ENCODE results near the gene KCP. TPM values are rescaled to one million over a fixed set of nuclear protein-coding genes. Genes with fewer than 3 reads are reported as not detected.
A peak's percentile ranks its signal among the peaks of the same experiment; 100 is the strongest.

Gene KCP
- total and polyA plus RNA-seq, 10 of the 15 experiments (the other 5 are each of a cell fraction or from before 2014, with no cell fraction given) = 0.05 to 7.8 (median 2.5) TPM

DNA sequence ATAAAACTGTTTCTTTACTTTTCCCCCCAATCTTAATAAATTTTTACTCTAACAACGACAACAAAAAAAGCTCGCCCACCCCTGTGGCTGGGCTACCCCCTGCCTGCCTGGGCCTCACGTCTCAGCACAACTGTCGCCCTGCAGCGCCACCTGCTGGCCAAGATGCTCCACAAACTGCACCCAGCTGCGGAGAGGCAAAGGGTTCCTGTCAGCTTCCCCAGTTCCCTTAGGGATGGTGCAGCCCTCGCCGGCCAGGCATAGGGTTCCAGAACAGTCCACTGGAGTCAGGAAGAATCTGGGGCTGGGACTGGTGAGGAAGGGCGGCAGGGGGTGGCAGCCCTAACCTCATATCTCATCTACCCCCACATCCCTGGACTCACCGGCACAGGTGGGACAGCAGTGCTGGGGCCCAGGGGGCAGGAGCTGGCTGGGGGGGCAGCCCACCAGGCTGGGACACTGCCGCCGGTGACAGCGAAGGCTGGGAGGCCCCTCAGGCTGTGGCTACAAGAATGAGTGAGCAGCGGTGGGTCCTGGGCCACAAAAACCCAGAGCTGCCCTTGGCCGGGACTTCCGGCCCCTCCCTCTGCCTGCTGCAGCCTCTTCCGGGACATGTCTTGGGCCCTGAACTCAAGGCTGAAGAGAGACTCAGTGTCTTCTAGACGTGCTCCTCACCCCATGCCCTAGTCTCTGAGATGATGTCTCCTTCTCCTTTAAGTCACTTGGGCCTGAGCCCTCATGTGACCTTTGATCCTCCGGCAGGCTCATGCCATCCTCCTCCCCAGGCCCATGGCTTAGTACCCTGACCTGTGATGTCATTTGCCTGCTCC lies 26.7 kb downstream of the KCP start (continued):
- TF ChIP-seq, protein P1, sequence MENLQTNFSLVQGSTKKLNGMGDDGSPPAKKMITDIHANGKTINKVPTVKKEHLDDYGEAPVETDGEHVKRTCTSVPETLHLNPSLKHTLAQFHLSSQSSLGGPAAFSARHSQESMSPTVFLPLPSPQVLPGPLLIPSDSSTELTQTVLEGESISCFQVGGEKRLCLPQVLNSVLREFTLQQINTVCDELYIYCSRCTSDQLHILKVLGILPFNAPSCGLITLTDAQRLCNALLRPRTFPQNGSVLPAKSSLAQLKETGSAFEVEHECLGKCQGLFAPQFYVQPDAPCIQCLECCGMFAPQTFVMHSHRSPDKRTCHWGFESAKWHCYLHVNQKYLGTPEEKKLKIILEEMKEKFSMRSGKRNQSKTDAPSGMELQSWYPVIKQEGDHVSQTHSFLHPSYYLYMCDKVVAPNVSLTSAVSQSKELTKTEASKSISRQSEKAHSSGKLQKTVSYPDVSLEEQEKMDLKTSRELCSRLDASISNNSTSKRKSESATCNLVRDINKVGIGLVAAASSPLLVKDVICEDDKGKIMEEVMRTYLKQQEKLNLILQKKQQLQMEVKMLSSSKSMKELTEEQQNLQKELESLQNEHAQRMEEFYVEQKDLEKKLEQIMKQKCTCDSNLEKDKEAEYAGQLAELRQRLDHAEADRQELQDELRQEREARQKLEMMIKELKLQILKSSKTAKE (IDR thresholded peaks at IDR 0.05; ENCODE audit: low read depth, poor library complexity, severe bottlenecking) = no peak
- TF ChIP-seq RAD51 (IDR thresholded peaks at IDR 0.05) = no peak
- TF ChIP-seq, protein P2, sequence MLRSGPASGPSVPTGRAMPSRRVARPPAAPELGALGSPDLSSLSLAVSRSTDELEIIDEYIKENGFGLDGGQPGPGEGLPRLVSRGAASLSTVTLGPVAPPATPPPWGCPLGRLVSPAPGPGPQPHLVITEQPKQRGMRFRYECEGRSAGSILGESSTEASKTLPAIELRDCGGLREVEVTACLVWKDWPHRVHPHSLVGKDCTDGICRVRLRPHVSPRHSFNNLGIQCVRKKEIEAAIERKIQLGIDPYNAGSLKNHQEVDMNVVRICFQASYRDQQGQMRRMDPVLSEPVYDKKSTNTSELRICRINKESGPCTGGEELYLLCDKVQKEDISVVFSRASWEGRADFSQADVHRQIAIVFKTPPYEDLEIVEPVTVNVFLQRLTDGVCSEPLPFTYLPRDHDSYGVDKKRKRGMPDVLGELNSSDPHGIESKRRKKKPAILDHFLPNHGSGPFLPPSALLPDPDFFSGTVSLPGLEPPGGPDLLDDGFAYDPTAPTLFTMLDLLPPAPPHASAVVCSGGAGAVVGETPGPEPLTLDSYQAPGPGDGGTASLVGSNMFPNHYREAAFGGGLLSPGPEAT (IDR thresholded peaks at IDR 0.05; ENCODE audit: low read depth) = peak; percentile 53; the same call in 1 of the 2 replicates
- TF ChIP-seq RFX5 (IDR thresholded peaks at IDR 0.05; ENCODE audit: low read depth, low read length) = no peak
- 0 out of 2 replicates have a peak, but pooled peaks have one; percentile 17 for TF ChIP-seq ZNF384 (IDR thresholded peaks at IDR 0.05; ENCODE audit: borderline replicate concordance, low read depth, low read length)
- TF ChIP-seq SPI1 (IDR thresholded peaks at IDR 0.05; ENCODE audit: borderline replicate concordance, insufficient read depth, low read depth, low read length) = 0 out of 2 replicates have a peak, but pooled peaks have one; percentile 25
- no peak for TF ChIP-seq NFYA (IDR thresholded peaks at IDR 0.05; ENCODE audit: borderline replicate concordance, low read depth, low read length)

All from GM12878 (cell line).